GM18868 (cell line): ENCODE results near the gene CALML4.
"Not testable (repeated sequence)": the region's sequence is repeated elsewhere in the genome, so short reads cannot be mapped to it uniquely, and the experiment has no call there.

Experiments
- ATAC-seq: cut with Tn5 transposase; IDR thresholded peaks from one replicate; pipeline ENCODE4 v1.9.1; 2021; ENCODE audit warnings: mild to moderate bottlenecking, moderate library complexity; ENCODE audit not compliant: unreplicated experiment

The CALML4 gene

DNA sequence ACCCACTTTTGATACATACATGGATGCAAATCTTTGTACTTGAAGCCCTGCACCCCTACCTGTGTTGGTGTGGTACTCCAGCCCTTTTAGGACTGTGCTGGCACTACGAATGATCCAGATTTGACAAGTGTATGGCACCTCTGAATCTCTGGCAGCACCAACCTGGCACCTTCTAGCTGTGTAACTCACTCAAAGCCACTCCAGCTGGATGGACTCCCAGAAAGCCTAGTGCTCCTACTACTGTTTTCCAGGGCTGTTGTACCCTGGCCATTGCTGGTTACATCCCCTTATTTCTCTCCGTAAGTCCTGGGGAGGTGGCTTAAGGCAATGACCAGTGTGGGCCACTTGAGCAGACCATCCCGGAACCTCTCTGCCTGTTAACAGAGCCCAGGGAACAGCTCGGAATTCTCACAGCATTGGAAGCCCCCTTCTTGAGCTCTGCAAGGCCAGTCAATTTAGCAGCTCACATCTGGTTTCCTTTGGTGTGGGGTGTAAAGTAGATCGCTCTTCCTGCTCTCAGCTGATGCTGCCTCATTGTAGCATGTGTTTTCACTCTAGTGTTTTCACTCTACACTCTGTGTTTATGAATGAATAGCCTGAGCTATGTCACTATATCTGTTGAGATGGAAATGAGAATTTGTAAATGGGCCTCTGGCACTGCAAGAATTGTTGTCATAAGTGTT is 12.2 kb downstream of the CALML4 start:
- no peak for ATAC-seq

- no peak for ATAC-seq
Measured at GRCh38 chr15:68192117-68192516, 13.0 kb downstream of the CALML4 start.

DNA sequence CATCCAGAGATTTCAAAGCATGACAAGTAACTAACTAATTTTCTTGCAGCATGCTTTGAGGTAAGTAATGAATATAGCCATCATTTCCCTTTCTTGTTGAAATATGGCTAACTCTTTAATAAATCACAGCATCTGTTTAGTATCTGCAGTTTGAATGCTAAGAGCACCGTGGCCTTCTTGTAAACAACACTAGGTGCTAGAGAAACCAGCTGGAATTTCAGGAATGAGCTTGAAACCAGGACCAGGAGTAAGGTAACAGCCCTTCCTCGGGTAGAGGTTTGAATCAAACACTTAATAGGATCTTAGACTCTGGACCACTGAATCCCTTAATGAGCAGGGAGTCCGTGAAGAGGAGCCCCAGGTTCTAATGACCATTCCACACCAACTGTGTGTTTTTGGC is 13.6 kb downstream of the CALML4 start:
- no peak for ATAC-seq

DNA sequence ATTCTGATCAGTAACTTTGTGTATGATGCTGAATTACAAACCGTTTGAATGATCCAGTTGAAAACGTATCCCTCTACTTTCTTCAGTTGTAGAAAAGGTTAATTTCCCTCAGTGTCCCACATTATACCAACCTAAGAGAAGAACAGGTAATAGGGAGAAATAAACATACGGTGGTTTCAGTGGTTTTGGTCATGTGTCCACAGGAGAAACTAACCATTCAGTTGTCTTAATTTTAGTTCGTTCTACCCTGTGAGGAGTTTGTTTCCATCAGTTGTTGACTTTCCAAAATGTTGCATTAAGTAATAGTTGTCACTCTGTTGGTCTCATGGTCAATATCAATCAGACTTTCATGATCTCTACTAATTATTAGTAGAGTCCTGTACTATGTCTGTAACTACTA is 15.1 kb downstream of the CALML4 start:
- ATAC-seq: no peak

GRCh38 chr15:68188647-68189046 is 16.5 kb downstream of the CALML4 start:
- ATAC-seq: no peak

DNA sequence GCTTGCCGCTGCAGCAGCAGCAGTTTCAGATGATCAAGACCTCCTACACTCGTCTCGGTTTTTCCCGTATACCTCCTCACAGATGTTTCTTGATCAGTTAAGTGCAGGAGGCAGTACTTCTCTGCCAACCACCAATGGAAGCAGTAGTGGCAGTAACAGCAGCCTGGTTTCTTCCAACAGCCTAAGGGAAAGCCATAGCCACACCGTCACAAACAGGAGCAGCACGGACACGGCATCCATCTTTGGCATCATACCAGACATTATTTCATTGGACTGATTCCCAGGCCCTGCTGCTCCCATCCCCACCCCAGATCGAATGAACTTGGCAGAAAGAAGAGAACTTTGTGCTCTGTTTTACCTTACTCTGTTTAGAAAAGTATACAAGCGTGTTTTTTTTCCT is 17.6 kb downstream of the CALML4 start:
- no peak for ATAC-seq

GRCh38 chr15:68186671-68187397 is 18.3 kb downstream of the CALML4 start:
- no peak for ATAC-seq

- no peak for ATAC-seq
Measured at GRCh38 chr15:68184616-68185480, 20.3 kb downstream of the CALML4 start.

DNA sequence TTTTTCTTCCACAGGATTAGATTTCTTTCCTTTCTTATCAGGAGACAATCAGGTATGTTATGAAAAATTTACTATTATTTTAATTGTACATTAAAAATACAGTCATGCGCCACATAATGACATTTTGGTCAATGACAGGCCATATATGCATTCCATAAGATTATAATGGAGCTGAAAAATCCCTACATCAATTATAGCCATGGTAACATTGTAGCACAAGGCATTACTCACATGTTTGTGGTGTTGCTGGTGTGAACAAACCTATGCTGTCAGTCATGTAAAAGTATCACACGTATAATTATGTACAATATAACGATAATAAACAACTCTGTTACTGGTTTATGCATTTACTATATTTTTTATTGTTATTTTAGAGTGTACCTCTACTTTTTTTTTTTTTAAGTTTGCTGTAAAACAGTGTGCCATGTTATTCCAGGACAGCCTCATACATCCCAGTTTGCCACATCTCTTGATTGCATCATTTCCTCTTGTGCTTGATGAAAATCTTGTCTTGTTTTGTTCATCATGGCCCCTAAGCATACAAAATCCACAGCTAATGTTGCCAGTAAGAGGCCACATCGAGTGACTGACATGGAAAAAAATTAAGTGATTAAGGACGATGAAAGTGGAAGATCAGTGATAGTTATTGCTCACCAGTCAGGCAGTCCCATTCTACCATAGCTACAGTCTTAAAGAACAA is 21.4 kb downstream of the CALML4 start:
- ATAC-seq: no peak

GRCh38 chr15:68177742-68178141 is 27.4 kb downstream of the CALML4 start:
- ATAC-seq: no peak

DNA sequence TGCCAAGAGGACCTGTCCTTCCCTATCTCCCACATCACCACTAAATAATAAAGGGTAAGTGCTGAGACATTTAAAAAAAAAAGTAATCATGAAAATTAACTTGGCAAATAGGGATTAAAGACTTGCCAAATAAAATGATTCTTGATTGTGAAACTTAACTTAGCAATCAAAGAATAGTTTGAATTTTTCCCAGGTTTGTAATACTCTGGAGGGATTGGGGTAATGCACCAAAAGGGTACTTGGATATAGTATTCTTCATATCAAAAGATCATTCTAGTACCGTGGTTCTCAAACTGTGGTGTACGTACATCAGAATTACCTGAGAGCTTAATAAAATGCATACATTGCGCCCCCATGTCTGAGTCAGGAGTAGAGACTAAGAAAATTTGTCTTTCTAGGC is 28.5 kb downstream of the CALML4 start:
- no peak for ATAC-seq

- ATAC-seq: no peak
Measured at GRCh38 chr15:68175526-68175925, 29.6 kb downstream of the CALML4 start.

DNA sequence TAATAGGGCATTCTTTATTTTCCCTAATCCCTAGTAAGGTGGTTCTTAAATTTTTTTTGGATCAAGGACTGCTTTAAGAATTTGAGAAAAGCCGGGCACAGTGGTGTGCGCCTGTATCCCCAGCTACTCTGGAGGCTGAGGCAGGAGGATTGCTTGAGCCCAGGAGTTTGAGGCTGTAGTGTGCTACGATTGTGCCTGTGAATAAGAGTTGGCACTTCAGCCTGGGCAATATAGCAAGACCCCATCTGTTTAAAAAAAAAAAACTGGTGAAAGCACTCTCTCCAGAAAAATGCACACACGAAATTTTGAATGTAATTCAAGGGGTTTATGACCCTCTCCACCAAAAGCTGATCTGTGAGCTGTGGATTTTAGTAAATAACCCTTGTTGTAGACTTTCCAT is 32.0 kb downstream of the CALML4 start:
- no peak for ATAC-seq

DNA sequence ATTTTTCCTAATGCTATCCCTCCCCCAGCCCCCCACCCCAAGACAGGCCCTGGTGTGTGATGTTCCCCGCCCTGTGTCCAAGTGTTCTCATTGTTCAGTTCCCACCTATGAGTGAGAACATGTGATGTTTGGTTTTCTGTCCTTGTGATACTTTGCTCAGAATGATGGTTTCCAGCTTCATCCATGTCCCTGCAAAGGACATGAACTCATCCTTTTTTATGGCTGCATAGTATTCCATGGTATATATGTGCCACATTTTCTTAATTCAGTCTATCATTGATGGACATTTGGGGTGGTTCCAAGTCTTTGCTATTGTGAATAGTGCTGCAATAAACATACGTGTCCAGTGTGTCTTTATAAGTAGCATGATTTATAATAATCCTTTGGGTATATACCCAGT is 33.1 kb downstream of the CALML4 start:
- not testable (repeated sequence) for ATAC-seq

DNA sequence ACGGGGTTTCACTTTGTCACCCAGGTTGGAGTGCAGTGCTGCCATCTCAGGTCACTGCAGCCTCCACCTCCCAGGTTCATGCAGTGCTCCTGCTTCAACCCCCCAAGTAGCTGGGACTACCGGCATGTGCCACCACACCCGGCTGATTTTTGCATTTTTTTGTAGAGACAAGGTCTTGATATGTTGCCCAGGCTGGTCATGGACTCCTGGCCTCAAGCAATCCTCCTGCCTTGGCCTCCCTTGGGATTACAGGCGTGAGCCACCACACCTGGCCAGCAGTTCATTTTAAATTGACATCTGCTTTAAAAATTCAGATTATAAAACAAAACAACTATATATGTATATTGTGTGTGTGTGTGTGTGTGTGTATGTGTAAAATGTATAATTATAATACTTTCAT is 38.3 kb downstream of the CALML4 start:
- no peak for ATAC-seq

- ATAC-seq: no peak
Measured at GRCh38 chr15:68163191-68163590, 41.9 kb downstream of the CALML4 start.

DNA sequence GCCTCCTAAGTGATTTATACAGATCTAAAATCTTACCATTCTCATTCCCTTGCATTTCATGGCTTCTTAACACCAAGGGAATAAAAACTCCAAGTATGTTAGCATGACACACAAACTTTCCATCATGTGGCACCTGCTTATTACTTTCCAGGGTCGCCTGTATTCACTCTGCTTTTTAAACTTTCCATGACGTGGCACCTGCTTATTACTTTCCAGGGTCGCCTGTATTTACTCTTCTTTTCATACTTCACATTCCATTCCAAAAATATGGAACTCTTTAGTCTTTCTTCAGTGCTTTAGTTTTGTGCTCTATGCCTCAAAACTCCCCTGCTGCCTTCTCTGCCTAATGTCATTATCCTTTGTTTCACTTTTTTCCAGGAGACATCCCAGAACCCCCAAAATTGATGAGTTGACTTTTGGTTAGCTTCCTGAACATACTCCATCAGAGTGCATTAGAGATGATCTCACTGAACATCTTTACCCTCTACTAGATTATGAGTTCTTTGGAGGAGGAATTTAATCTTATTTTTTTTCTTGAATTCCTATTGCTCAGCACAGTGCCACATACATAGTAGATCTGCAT is 47.0 kb downstream of the CALML4 start:
- ATAC-seq: no peak

GRCh38 chr15:68157074-68157473 is 48.1 kb downstream of the CALML4 start:
- no peak for ATAC-seq

DNA sequence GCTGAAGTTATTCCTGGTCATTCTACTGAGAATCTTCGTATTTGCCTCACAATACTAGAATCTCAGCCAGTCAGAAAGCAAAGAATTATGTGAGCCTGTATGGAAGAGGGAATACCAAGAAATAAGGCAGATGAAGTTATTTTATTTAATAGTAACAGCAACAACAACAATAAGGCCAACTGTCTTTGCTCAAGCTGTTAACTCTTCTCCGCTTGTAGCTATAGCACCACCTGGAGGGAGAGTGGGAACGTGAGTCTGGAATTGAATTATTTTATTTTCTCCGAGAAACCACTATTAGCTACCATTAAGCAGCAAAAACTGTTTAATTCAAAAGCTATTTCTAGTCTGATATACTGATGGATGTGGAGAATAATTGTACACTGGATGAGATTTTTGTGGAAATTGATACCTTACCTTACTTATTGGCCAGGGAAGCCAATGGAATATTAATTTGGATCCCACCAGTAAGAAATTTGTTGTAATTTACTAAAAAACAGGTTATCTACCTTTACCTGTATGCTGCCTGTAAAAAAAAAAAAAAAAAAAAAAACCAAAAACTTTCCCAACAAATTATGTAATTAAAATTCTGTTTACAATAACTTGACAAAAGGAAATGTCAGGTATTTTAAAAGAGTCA is 50.1 kb downstream of the CALML4 start:
- ATAC-seq: no peak

DNA sequence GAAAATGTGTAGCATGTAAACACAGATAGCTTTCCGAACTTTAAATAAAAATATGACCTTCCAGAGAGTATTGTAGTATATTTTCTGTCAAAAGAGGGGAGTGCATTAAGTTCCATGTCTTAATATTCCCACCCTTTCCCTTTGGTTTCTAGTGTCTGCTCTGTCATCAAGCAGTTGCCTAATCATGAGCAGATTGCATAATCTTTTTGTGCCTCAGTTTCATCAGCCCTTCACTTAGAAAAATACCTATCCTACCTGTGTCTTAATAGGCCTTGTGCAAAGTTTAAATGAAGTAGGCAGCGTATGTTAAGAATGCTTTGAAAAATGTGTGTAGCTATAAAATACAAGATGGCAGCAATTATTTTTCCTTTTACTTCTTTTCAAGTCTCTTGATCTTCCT is 52.8 kb downstream of the CALML4 start:
- no peak for ATAC-seq
